Neural progenitor cell (in vitro differentiated cells): ENCODE data around the gene B3GALT5. TPM values are rescaled to one million over a fixed set of nuclear protein-coding genes. Genes with fewer than 3 reads are reported as not detected.

Experiments used
- DNase-seq: peaks from one replicate; pipeline ENCODE4 v3.0.0-alpha.2; 2016; ENCODE audit warnings: low spot score
- H2AFZ ChIP-seq: fragments of 200-600 bp; sonication (generic); replicated peaks from 2 replicates; pipeline ENCODE4 v1.6.1; 2016; ENCODE audit warnings: antibody characterized with exemption
- H3F3A ChIP-seq: fragments of 200-600 bp; sonication (generic); 2 replicates; pipeline ENCODE4 v1.6.1; 2016; ENCODE audit warnings: antibody characterized with exemption, low read depth
- H3K27ac ChIP-seq: fragments of 200-600 bp; sonication (generic); 2 replicates; pipeline ENCODE4 v1.5.1; 2016; ENCODE audit warnings: mild to moderate bottlenecking
- H3K27me3 ChIP-seq: fragments of 200-600 bp; sonication (generic); 2 replicates; pipeline ENCODE4 v1.6.1; 2016; ENCODE audit warnings: mild to moderate bottlenecking, moderate library complexity
- H3K36me3 ChIP-seq: fragments of 200-600 bp; sonication (generic); 2 replicates; pipeline ENCODE4 v1.5.1; 2016
- H3K4me1 ChIP-seq: fragments of 200-600 bp; sonication (generic); 2 replicates; pipeline ENCODE4 v1.6.1; 2016; ENCODE audit warnings: mixed run types
- H3K4me2 ChIP-seq: fragments of 200-600 bp; sonication (generic); 2 replicates; pipeline ENCODE4 v1.6.1; 2016
- H3K4me3 ChIP-seq: fragments of 200-600 bp; sonication (generic); 2 replicates; pipeline ENCODE4 v1.5.1; 2016
- H3K79me2 ChIP-seq: fragments of 200-600 bp; sonication (generic); 2 replicates; pipeline ENCODE4 v1.6.1; 2016; ENCODE audit warnings: low read depth
- H3K9ac ChIP-seq: fragments of 200-600 bp; sonication (generic); 2 replicates; pipeline ENCODE4 v1.6.1; 2016
- H3K9me3 ChIP-seq: fragments of 200-600 bp; sonication (generic); 2 replicates; pipeline ENCODE4 v1.5.1; 2016; ENCODE audit warnings: low read depth
- H4K20me1 ChIP-seq: fragments of 200-600 bp; sonication (generic); 2 replicates; pipeline ENCODE4 v1.6.1; 2016; ENCODE audit warnings: low read depth
- H3K27ac Mint-ChIP-seq: 3 replicates; pipeline ENCODE4 v1.8.0; 2021; ENCODE audit warnings: mixed read lengths
- H3K27me3 Mint-ChIP-seq: 2 replicates; pipeline ENCODE4 v1.8.0; 2022; ENCODE audit warnings: low read depth, mild to moderate bottlenecking, inconsistent platforms, moderate library complexity, mixed read lengths; ENCODE audit not compliant: insufficient read depth
- H3K36me3 Mint-ChIP-seq: 3 replicates; pipeline ENCODE4 v1.8.0; 2021; ENCODE audit warnings: mixed read lengths
- H3K4me1 Mint-ChIP-seq: 3 replicates; pipeline ENCODE4 v1.8.0; 2021; ENCODE audit warnings: mixed read lengths
- H3K4me3 Mint-ChIP-seq: 3 replicates; pipeline ENCODE4 v1.8.0; 2021; ENCODE audit warnings: mild to moderate bottlenecking, moderate library complexity, mixed read lengths
- H3K9me3 Mint-ChIP-seq: 3 replicates; pipeline ENCODE4 v1.8.0; 2020; ENCODE audit warnings: mixed read lengths
- CTCF ChIP-seq: fragments of 200-600 bp; sonication (generic); IDR thresholded peaks from 2 replicates; pipeline ENCODE4 v1.5.1; 2017; ENCODE audit warnings: antibody characterized with exemption, mild to moderate bottlenecking
- EZH2 ChIP-seq: fragments of 200-600 bp; sonication (generic); IDR thresholded peaks from 2 replicates; pipeline ENCODE4 v1.6.1; 2017; ENCODE audit warnings: antibody characterized with exemption, mild to moderate bottlenecking, moderate library complexity
- EZH2phosphoT487 ChIP-seq: fragments of 200-600 bp; sonication (generic); IDR thresholded peaks from 2 replicates; pipeline ENCODE4 v1.6.1; 2017; ENCODE audit warnings: antibody characterized with exemption
- total RNA-seq: library from RNA; depleted of rRNA; stranded (reverse); fragments of >200 nt; gene quantifications from 2 replicates; pipeline ENCODE4 v1.2.3, GENCODE V29; 2015; ENCODE audit warnings: low replicate concordance

The B3GALT5 gene
- total RNA-seq, 1 donor from 2014 or later = 1.3 TPM

GRCh38 chr21:39644062-39644560 lies 31.4 kb downstream of the B3GALT5 start:
- H3K4me1 Mint-ChIP-seq = peaks cover 15% of the 10 kb centered on the region
- Histone ChIP-seq H3K27me3 (no peaks in the 10 kb centered on the region), H2AFZ (no peak overlapping the region), H3K4me2 (peak overlapping the region; percentile 68), H4K20me1 (no peaks in the 10 kb centered on the region), H3K79me2 (no peaks in the 10 kb centered on the region), H3K9me3 (no peaks in the 10 kb centered on the region), H3K4me3 (no peak overlapping the region), H3K27ac (no peak overlapping the region), H3K4me1 (peaks cover 26% of the 10 kb centered on the region), H3K9ac (no peak overlapping the region), H3F3A (peaks cover 7% of the 10 kb centered on the region), H3K36me3 (no peaks in the 10 kb centered on the region)
- no peak for TF ChIP-seq CTCF
- TF ChIP-seq EZH2phosphoT487 = no peak
- no peak for TF ChIP-seq EZH2
- peaks cover 2% of the 10 kb centered on the region for H3K9me3 Mint-ChIP-seq
- DNase-seq = no peak
- H3K27ac Mint-ChIP-seq = no peak overlapping the region
- H3K27me3 Mint-ChIP-seq = peaks cover 9% of the 10 kb centered on the region
- H3K36me3 Mint-ChIP-seq = peaks cover 6% of the 10 kb centered on the region
- H3K4me3 Mint-ChIP-seq = no peak overlapping the region

- peaks cover 2% of the 10 kb centered on the region for H3K9me3 Mint-ChIP-seq
- H3K79me2 ChIP-seq = no peaks in the 10 kb centered on the region
- peaks cover 7% of the 10 kb centered on the region for H3K27me3 Mint-ChIP-seq
- no peak overlapping the region for H3K27ac ChIP-seq
- no peaks in the 10 kb centered on the region for H4K20me1 ChIP-seq
- no peaks in the 10 kb centered on the region for H3K27me3 ChIP-seq
- peaks cover 15% of the 10 kb centered on the region for H3K4me1 Mint-ChIP-seq
- H3K4me2 ChIP-seq = no peak overlapping the region
- no peak for DNase-seq
- no peak overlapping the region for H3K27ac Mint-ChIP-seq
- no peak overlapping the region for H2AFZ ChIP-seq
- H3K36me3 Mint-ChIP-seq = peaks cover 6% of the 10 kb centered on the region
- TF ChIP-seq CTCF (no peak), EZH2 (no peak), EZH2phosphoT487 (no peak)
- no peaks in the 10 kb centered on the region for H3K9me3 ChIP-seq
- peaks cover 7% of the 10 kb centered on the region for H3F3A ChIP-seq
- H3K9ac ChIP-seq = no peak overlapping the region
- H3K4me3 Mint-ChIP-seq = no peak overlapping the region
- H3K4me1 ChIP-seq = peaks cover 27% of the 10 kb centered on the region
- H3K36me3 ChIP-seq = no peaks in the 10 kb centered on the region
- no peak overlapping the region for H3K4me3 ChIP-seq
These were observed 32.6 kb downstream of the B3GALT5 start for GRCh38 chr21:39645331-39645730.

- no peaks in the 10 kb centered on the region for H3K9me3 ChIP-seq
- H3K36me3 ChIP-seq = no peaks in the 10 kb centered on the region
- no peak for TF ChIP-seq EZH2
- no peak for TF ChIP-seq EZH2phosphoT487
- no peak for TF ChIP-seq CTCF
- DNase-seq = no peak
- H3K4me3 ChIP-seq = no peak overlapping the region
- H3K27ac Mint-ChIP-seq = no peak overlapping the region
- H3K27ac ChIP-seq = no peak overlapping the region
- peaks cover 7% of the 10 kb centered on the region for H3K27me3 Mint-ChIP-seq
- H4K20me1 ChIP-seq = no peaks in the 10 kb centered on the region
- no peaks in the 10 kb centered on the region for H3K79me2 ChIP-seq
- H3K4me3 Mint-ChIP-seq = no peak overlapping the region
- H3K9ac ChIP-seq = no peak overlapping the region
- H3K4me2 ChIP-seq = no peak overlapping the region
- H3F3A ChIP-seq = peaks cover 7% of the 10 kb centered on the region
- peaks cover 21% of the 10 kb centered on the region for H3K4me1 ChIP-seq
- H3K4me1 Mint-ChIP-seq = peaks cover 15% of the 10 kb centered on the region
- H2AFZ ChIP-seq = no peak overlapping the region
- H3K9me3 Mint-ChIP-seq = peaks cover 7% of the 10 kb centered on the region
- H3K36me3 Mint-ChIP-seq = peaks cover 12% of the 10 kb centered on the region
- H3K27me3 ChIP-seq = no peaks in the 10 kb centered on the region
These were observed 34.7 kb downstream of the B3GALT5 start for GRCh38 chr21:39647476-39647875.
